SK-N-SH (cell line): Measurements from ENCODE around the gene MCTP2. TPM values are rescaled to one million over a fixed set of nuclear protein-coding genes. Genes with fewer than 3 reads are reported as not detected.

Experiments used
- CTCF ChIA-PET: fragments of 300-600, 350-600 bp; formaldehyde crosslinking; extraction: SDS; loops from one replicate; lab custom pipeline; 2021; lab: Yijun Ruan, JAX
- POLR2A ChIA-PET: fragments of 350-600 bp; sonication (Branson Sonifier 250); formaldehyde crosslinking; extraction: SDS; loops from one replicate; lab custom pipeline; 2020; ENCODE audit warnings: antibody characterized with exemption, inconsistent platforms; lab: Yijun Ruan, JAX
- DNase-seq: peaks from one replicate; pipeline ENCODE4 v3.0.0; 2012
- H2AFZ ChIP-seq: fragments of 200-600 bp; sonication (generic); 2 replicates; pipeline ENCODE4 v1.8.1; 2016; ENCODE audit warnings: antibody characterized with exemption, mild to moderate bottlenecking, low read depth
- H3F3A ChIP-seq: fragments of 200-600 bp; sonication (generic); replicated peaks from 2 replicates; pipeline ENCODE3; 2016; ENCODE audit warnings: antibody characterized with exemption, mild to moderate bottlenecking; ENCODE audit not compliant: insufficient read depth
- H3K27ac ChIP-seq, 2 experiments: fragments of 200-500 bp in 1 of 2; fragments of 200-600 bp in 1 of 2; sonication (Bioruptor generic) in 1 of 2; sonication (generic), shearing (Covaris generic) in 1 of 2; 2 replicates each; pipeline versions ENCODE4 v1.5.1 to v1.6.1; 2014 to 2016; ENCODE audit warnings: low read depth in 2 of 2, inconsistent platforms in 1 of 2, low read length in 1 of 2, mild to moderate bottlenecking in 1 of 2, mixed read lengths in 1 of 2
- H3K27me3 ChIP-seq: fragments of 200-600 bp; sonication (generic), shearing (Covaris generic); 2 replicates; pipeline ENCODE4 v1.6.1; 2016; ENCODE audit warnings: mixed run types; ENCODE audit not compliant: insufficient read depth
- H3K36me3 ChIP-seq, 2 experiments: fragments of 200-500 bp in 1 of 2; fragments of 200-600 bp in 1 of 2; sonication (Bioruptor generic) in 1 of 2; sonication (generic) in 1 of 2; replicated peaks in 1 of 2; 2 replicates each; pipeline versions ENCODE3 to v1.5.1; 2014 to 2016; ENCODE audit warnings: low read length in 1 of 2, mild to moderate bottlenecking in 1 of 2; ENCODE audit not compliant: insufficient read depth in 2 of 2, control insufficient read depth in 1 of 2
- H3K4me1 ChIP-seq, 2 experiments: fragments of 200-500 bp in 1 of 2; fragments of 200-600 bp in 1 of 2; sonication (Bioruptor generic) in 1 of 2; sonication (generic), shearing (Covaris generic) in 1 of 2; 2 replicates each; pipeline versions ENCODE4 v1.5.1 to v1.6.1; 2014 to 2016; ENCODE audit warnings: low read depth in 1 of 2, low read length in 1 of 2, mixed run types in 1 of 2; ENCODE audit not compliant: insufficient read depth in 2 of 2, control insufficient read depth in 1 of 2
- H3K4me2 ChIP-seq: fragments of 200-600 bp; sonication (generic), shearing (Covaris generic); 2 replicates; pipeline ENCODE4 v1.6.1; 2017; ENCODE audit warnings: mixed run types
- H3K4me3 ChIP-seq, 2 experiments: fragments of 200-500 bp in 1 of 2; fragments of 200-600 bp in 1 of 2; sonication (Bioruptor generic) in 1 of 2; sonication (generic), shearing (Covaris generic) in 1 of 2; 2 replicates each; pipeline versions ENCODE4 v1.5.1 to v1.8.1; 2014 to 2016; ENCODE audit warnings: low read depth in 2 of 2, inconsistent platforms in 1 of 2, low read length in 1 of 2, mild to moderate bottlenecking in 1 of 2, mixed read lengths in 1 of 2, moderate library complexity in 1 of 2
- H3K79me2 ChIP-seq: fragments of 200-600 bp; sonication (generic); 2 replicates; pipeline ENCODE4 v1.8.1; 2017; ENCODE audit warnings: mild to moderate bottlenecking; ENCODE audit not compliant: insufficient read depth
- H3K9ac ChIP-seq: fragments of 200-600 bp; sonication (generic); 2 replicates; pipeline ENCODE4 v1.6.1; 2017; ENCODE audit warnings: mixed run types
- H3K9me2 ChIP-seq: fragments of 200-600 bp; sonication (generic); 2 replicates; pipeline ENCODE4 v1.6.1; 2017; ENCODE audit warnings: mixed run types
- H3K9me3 ChIP-seq: fragments of 200-600 bp; sonication (generic); 2 replicates; pipeline ENCODE4 v1.6.1; 2017; ENCODE audit warnings: mixed run types, mild to moderate bottlenecking, moderate library complexity
- H4K20me1 ChIP-seq: fragments of 200-600 bp; sonication (generic); 2 replicates; pipeline ENCODE4 v1.6.1; 2017; ENCODE audit warnings: mild to moderate bottlenecking, mixed run types; ENCODE audit not compliant: insufficient read depth
- EZH2phosphoT487 ChIP-seq: fragments of 200-600 bp; sonication (generic); IDR thresholded peaks from 2 replicates; pipeline ENCODE4 v1.6.1; 2017; ENCODE audit warnings: low read depth, mixed run types, mild to moderate bottlenecking, antibody characterized with exemption, moderate library complexity, borderline replicate concordance
- FOXJ3 ChIP-seq: sonication (generic); formaldehyde crosslinking; IDR thresholded peaks from 2 replicates; pipeline ENCODE4 v1.5.1; 2020; ENCODE audit warnings: mild to moderate bottlenecking, missing genetic modification reagents
- FOXM1 ChIP-seq: IDR thresholded peaks from 2 replicates; pipeline ENCODE4 v1.4.0; 2012; ENCODE audit warnings: low read depth, mild to moderate bottlenecking
- JUND ChIP-seq: IDR thresholded peaks from 2 replicates; pipeline ENCODE4 v1.4.0; 2012
- MXI1 ChIP-seq: IDR thresholded peaks from 2 replicates; pipeline ENCODE4 v1.6.1; 2012; ENCODE audit warnings: mild to moderate bottlenecking, low read depth, low read length, improper control_type of control experiment
- NFIC ChIP-seq: IDR thresholded peaks from 2 replicates; pipeline ENCODE4 v1.4.0; 2012; ENCODE audit warnings: borderline replicate concordance
- NRF1 ChIP-seq: IDR thresholded peaks from 2 replicates; pipeline ENCODE4 v1.6.1; 2012; ENCODE audit warnings: low read depth, mild to moderate bottlenecking, low read length
- RAD21 ChIP-seq: IDR thresholded peaks from 2 replicates; pipeline ENCODE4 v1.6.1; 2012; ENCODE audit warnings: mild to moderate bottlenecking, low read length
- RCOR1 ChIP-seq: fragments of 150-350 bp; IDR thresholded peaks from 2 replicates; pipeline ENCODE4 v1.6.1; 2017; ENCODE audit warnings: antibody characterized with exemption, low read length
- REST ChIP-seq: IDR thresholded peaks from 2 replicates; pipeline ENCODE4 v1.6.1; 2012; ENCODE audit warnings: mild to moderate bottlenecking, low read depth, low read length, moderate library complexity
- SIN3A ChIP-seq: IDR thresholded peaks from 2 replicates; pipeline ENCODE4 v1.6.1; 2012; ENCODE audit warnings: low read depth, mild to moderate bottlenecking, low read length, moderate library complexity, borderline replicate concordance
- TCF12 ChIP-seq: IDR thresholded peaks from 2 replicates; pipeline ENCODE4 v1.4.0; 2012
- USF1 ChIP-seq: IDR thresholded peaks from 2 replicates; pipeline ENCODE4 v1.4.0; 2012; ENCODE audit warnings: low read depth, borderline replicate concordance
- USF2 ChIP-seq: fragments of 150-350 bp; IDR thresholded peaks from 2 replicates; pipeline ENCODE4 v1.6.1; 2017; ENCODE audit warnings: antibody characterized with exemption, low read length, low read depth, borderline replicate concordance
- WGBS: methylation state at CpG from one replicate; pipeline ENCODE4 v1.1.6; 2017; ENCODE audit warnings: low lambda C conversion rate; 5-methylcytosine and 5-hydroxymethylcytosine counted together
- polyA plus RNA-seq, 3 experiments: library from polyadenylated mRNA; depleted of rRNA; stranded (reverse); fragments of >200 nt; gene quantifications; 2 replicates each; pipeline ENCODE4 v1.2.3, GENCODE V29; 2012

MCTP2 gene
- polyA plus RNA-seq, 1 of the 3 experiments (the other 2 are of a cell fraction) = 0.26 TPM

GRCh38 chr15:94338243-94338846 is 107.0 kb downstream of the MCTP2 start:
- Histone ChIP-seq H3K9me3 (no peaks in the 10 kb centered on the region), H3K4me2 (no peak overlapping the region), H3K4me1 (no peaks in the 10 kb centered on the region), H3K4me3 (no peak overlapping the region)
- WGBS = 69% methylated on average over 16 of the region's 16 CpGs
- TF ChIP-seq USF2 (no peak), FOXJ3 (CRISPR knock-in tag) (no peak)
- TF ChIP-seq, all 33 proteins: peak for 0
- Histone ChIP-seq H3K27ac (no peak overlapping the region), H2AFZ (no peak overlapping the region), H3K36me3 (no peaks in the 10 kb centered on the region), H3K9ac (no peak overlapping the region), H3F3A (no peaks in the 10 kb centered on the region), H3K27me3 (no peaks in the 10 kb centered on the region), H3K9me2 (no peaks in the 10 kb centered on the region), H4K20me1 (no peaks in the 10 kb centered on the region), H3K79me2 (no peaks in the 10 kb centered on the region)
- ChIA-PET POLR2A (no interaction called here), CTCF (interaction anchor here (0.9 to 3.1 kb wide), 3 partner anchors 8 to 14 kb away, joined by 3 to 10 read pairs (median 8); no protein-coding TSS in a partner anchor)
- DNase-seq = no peak

- Histone ChIP-seq H3K27me3 (no peaks in the 10 kb centered on the region), H3F3A (no peaks in the 10 kb centered on the region), H3K36me3 (no peaks in the 10 kb centered on the region), H3K79me2 (no peaks in the 10 kb centered on the region), H3K4me1 (no peaks in the 10 kb centered on the region; a peak in 1 of 4 replicates), H3K9me2 (no peaks in the 10 kb centered on the region), H3K4me2 (no peak overlapping the region), H3K9me3 (no peaks in the 10 kb centered on the region), H4K20me1 (no peaks in the 10 kb centered on the region), H2AFZ (no peak overlapping the region), H3K27ac (no peak overlapping the region), H3K9ac (no peak overlapping the region), H3K4me3 (no peak overlapping the region)
- no peak for DNase-seq
- TF ChIP-seq RAD21 (peak; percentile 20; the same call in 1 of the 2 replicates), FOXM1 (no peak), USF2 (no peak), NRF1 (no peak)
- ChIA-PET CTCF (interaction anchor here (0.8 to 2.4 kb wide), 6 partner anchors 8 to 235 kb away, joined by 3 to 11 read pairs (median 6); no protein-coding TSS in a partner anchor), POLR2A (no interaction called here)
- whole genome bisulfite sequencing = 39% methylated on average over 4 of the region's 4 CpGs
Observed at GRCh38 chr15:94346282-94346681, 114.9 kb downstream of the MCTP2 start.

GRCh38 chr15:94348084-94348483 is 116.7 kb downstream of the MCTP2 start:
- H4K20me1 ChIP-seq = no peaks in the 10 kb centered on the region
- no peak overlapping the region for H3K4me2 ChIP-seq
- ChIA-PET CTCF (interaction anchor here (0.6 to 1.8 kb wide), 2 partner anchors 24 to 734 kb away, joined by 3 to 11 read pairs; no protein-coding TSS in a partner anchor), POLR2A (no interaction called here)
- 21% methylated on average over 2 of the region's 2 CpGs for WGBS
- H3K9ac ChIP-seq = no peak overlapping the region
- no peaks in the 10 kb centered on the region for H3F3A ChIP-seq
- no peaks in the 10 kb centered on the region for H3K36me3 ChIP-seq
- H3K27me3 ChIP-seq = no peaks in the 10 kb centered on the region
- H3K4me1 ChIP-seq = no peaks in the 10 kb centered on the region; a peak in 1 of 4 replicates
- H3K9me2 ChIP-seq = no peaks in the 10 kb centered on the region
- H2AFZ ChIP-seq = no peak overlapping the region
- H3K27ac ChIP-seq = no peak overlapping the region
- no peak overlapping the region for H3K4me3 ChIP-seq
- no peak for DNase-seq
- no peaks in the 10 kb centered on the region for H3K9me3 ChIP-seq
- H3K79me2 ChIP-seq = no peaks in the 10 kb centered on the region
- no peak for TF ChIP-seq RCOR1
- no peak for TF ChIP-seq EZH2phosphoT487
- TF ChIP-seq FOXJ3 (CRISPR knock-in tag) = no peak
- TF ChIP-seq SIN3A = no peak
- no peak for TF ChIP-seq TCF12
- no peak for TF ChIP-seq JUND
- no peak for TF ChIP-seq NRF1
- TF ChIP-seq REST = no peak
- no peak for TF ChIP-seq NFIC
- TF ChIP-seq MXI1 = no peak
- TF ChIP-seq USF1 = no peak
